Measurements from ENCODE around the gene SFTPD.

- TF ChIP-seq SIN3A (IDR thresholded peaks at IDR 0.05; ENCODE audit: borderline replicate concordance, low read depth, low read length): no peak
- no peak for TF ChIP-seq ZC3H13 (CRISPR knock-in tag; IDR thresholded peaks at IDR 0.05)
- TF ChIP-seq CTCF (CRISPR knock-in tag; IDR thresholded peaks at IDR 0.05): no peak
- no peak for TF ChIP-seq NCOA1 (CRISPR knock-in tag; IDR thresholded peaks at IDR 0.05)
- no peak for TF ChIP-seq ETV6 (CRISPR knock-in tag; conservative IDR thresholded peaks at IDR 0.05)
- TF ChIP-seq NFE2L1 (CRISPR knock-in tag; IDR thresholded peaks at IDR 0.05; ENCODE audit: borderline replicate concordance): no peak
- TF ChIP-seq SALL2 (CRISPR knock-in tag; IDR thresholded peaks at IDR 0.05): no peak
- TF ChIP-seq KDM5B (CRISPR knock-in tag; IDR thresholded peaks at IDR 0.05; ENCODE audit: borderline replicate concordance): no peak
- TF ChIP-seq MEIS2 (CRISPR knock-in tag; IDR thresholded peaks at IDR 0.05): no peak
Measured at GRCh38 chr10:79980711-79981110, 31.8 kb upstream of the SFTPD start.
